HepG2 (cell line): Measurements from ENCODE around the gene ASXL1. TPM values are rescaled to one million over a fixed set of nuclear protein-coding genes. Genes with fewer than 3 reads are reported as not detected.

Experiments
- CEBPG ChIP-seq: IDR thresholded peaks from 2 replicates; pipeline ENCODE4 v1.6.1; 2016
- CREB3 ChIP-seq: sonication (generic); formaldehyde crosslinking; IDR thresholded peaks from 2 replicates; pipeline ENCODE4 v1.5.0; 2020; ENCODE audit warnings: missing genetic modification reagents
- ELF4 ChIP-seq: sonication (generic); formaldehyde crosslinking; IDR thresholded peaks from 2 replicates; pipeline ENCODE4 v1.5.0; 2020; ENCODE audit warnings: missing genetic modification reagents, mild to moderate bottlenecking, moderate library complexity, borderline replicate concordance
- GTF2F1 ChIP-seq: fragments of 150-350 bp; IDR thresholded peaks from 2 replicates; pipeline ENCODE4 v1.6.1; 2014; ENCODE audit warnings: low read length
- HIC2 ChIP-seq: sonication (generic); formaldehyde crosslinking; IDR thresholded peaks from 2 replicates; pipeline ENCODE4 v1.9.0; 2022; ENCODE audit warnings: low read depth, missing genetic modification reagents
- HMG20B ChIP-seq: conservative IDR thresholded peaks from 2 replicates; pipeline ENCODE4 v1.6.1; 2016; ENCODE audit warnings: missing genetic modification reagents, missing compliant biosample characterization
- HOXA5 ChIP-seq: sonication (generic); formaldehyde crosslinking; IDR thresholded peaks from 2 replicates; pipeline ENCODE4 v1.4.0; 2020; ENCODE audit warnings: missing genetic modification reagents
- KAT8 ChIP-seq: IDR thresholded peaks from 2 replicates; pipeline ENCODE4 v1.6.1; 2016; ENCODE audit warnings: missing genetic modification reagents, missing compliant biosample characterization
- KLF11 ChIP-seq: IDR thresholded peaks from 2 replicates; pipeline ENCODE4 v1.6.1; 2016; ENCODE audit warnings: missing compliant biosample characterization
- KLF15 ChIP-seq: sonication (generic); formaldehyde crosslinking; IDR thresholded peaks from 2 replicates; pipeline ENCODE4 v1.8.1; 2023; ENCODE audit warnings: borderline replicate concordance, mild to moderate bottlenecking, inconsistent platforms, missing genetic modification reagents, mixed read lengths
- MYPOP ChIP-seq: sonication (generic); formaldehyde crosslinking; IDR thresholded peaks from 2 replicates; pipeline ENCODE4 v1.8.1; 2023; ENCODE audit warnings: mild to moderate bottlenecking, moderate library complexity, missing genetic modification reagents
- SPEN ChIP-seq: sonication (generic); formaldehyde crosslinking; IDR thresholded peaks from 2 replicates; pipeline ENCODE4 v1.5.1; 2020; ENCODE audit warnings: low read depth, mild to moderate bottlenecking, missing genetic modification reagents
- SRY ChIP-seq: sonication (generic); formaldehyde crosslinking; IDR thresholded peaks from 2 replicates; pipeline ENCODE4 v1.8.0; 2022; ENCODE audit warnings: mild to moderate bottlenecking, missing genetic modification reagents
- ZBTB44 ChIP-seq: sonication (generic); formaldehyde crosslinking; IDR thresholded peaks from 2 replicates; pipeline ENCODE4 v1.4.0; 2020; ENCODE audit warnings: missing genetic modification reagents
- ZBTB7A ChIP-seq: sonication (generic); formaldehyde crosslinking; IDR thresholded peaks from 2 replicates; pipeline ENCODE4 v1.8.0; 2022; ENCODE audit warnings: mild to moderate bottlenecking, missing genetic modification reagents
- ZNF3 ChIP-seq: IDR thresholded peaks from 2 replicates; pipeline ENCODE4 v1.7.0; 2017; ENCODE audit warnings: inconsistent platforms
- ZNF350 ChIP-seq: sonication (generic); formaldehyde crosslinking; IDR thresholded peaks from 2 replicates; pipeline ENCODE4 v1.4.0; 2020; ENCODE audit warnings: mild to moderate bottlenecking, low read depth, missing genetic modification reagents, borderline replicate concordance
- ZNF501 ChIP-seq: sonication (generic); formaldehyde crosslinking; IDR thresholded peaks from 2 replicates; pipeline ENCODE4 v1.5.1; 2020; ENCODE audit warnings: mild to moderate bottlenecking, moderate library complexity, missing genetic modification reagents
- ZNF598 ChIP-seq: sonication (generic); formaldehyde crosslinking; IDR thresholded peaks from 2 replicates; pipeline ENCODE4 v1.5.1; 2020; ENCODE audit warnings: mild to moderate bottlenecking, missing genetic modification reagents, borderline replicate concordance
- ZSCAN12 ChIP-seq: sonication (generic); formaldehyde crosslinking; IDR thresholded peaks from 2 replicates; pipeline ENCODE4 v1.9.0; 2021; ENCODE audit warnings: mild to moderate bottlenecking, missing genetic modification reagents
- ZSCAN29 ChIP-seq: sonication (generic); formaldehyde crosslinking; conservative IDR thresholded peaks from 2 replicates; pipeline ENCODE4 v1.4.0; 2020; ENCODE audit warnings: mild to moderate bottlenecking, missing genetic modification reagents
- polyA plus RNA-seq, 8 experiments: library from polyadenylated mRNA; depleted of rRNA in 3 of 8; stranded (reverse) in 7 of 8; unstranded in 1 of 8; fragments of >200 nt; fragmentation: Illumina TruSeq in 4 of 8; extraction: Trizol in 4 of 8; gene quantifications; 2 replicates each; pipeline versions ENCODE4 v1.2.1 to v1.2.3, GENCODE V29; 2011 to 2016; ENCODE audit warnings: low read depth in 4 of 8, missing spikeins in 1 of 8, mixed read lengths in 1 of 8; ENCODE audit not compliant: insufficient read depth in 1 of 8
- total RNA-seq, 5 experiments: library from RNA; depleted of rRNA; stranded (reverse); fragments of >200 nt; fragmentation: Illumina TruSeq; extraction: Trizol; gene quantifications; 2 replicates each; pipeline ENCODE4 v1.2.3, GENCODE V29; 2016; ENCODE audit warnings: low read depth in 1 of 5
- TF ChIP-seq, protein P1 (sequence below): sonication (generic); formaldehyde crosslinking; IDR thresholded peaks from 2 replicates; pipeline ENCODE4; 2020; ENCODE audit warnings: missing genetic modification reagents, mild to moderate bottlenecking, borderline replicate concordance

Gene ASXL1
- total and polyA plus RNA-seq, 2 of the 13 experiments (the other 11 are each of a cell fraction or from before 2014, with no cell fraction given): 62.1 to 74.8 TPM

GRCh38 chr20:32484225-32484957 is 126.3 kb downstream of the ASXL1 start (continued):
- TF ChIP-seq, protein P1, sequence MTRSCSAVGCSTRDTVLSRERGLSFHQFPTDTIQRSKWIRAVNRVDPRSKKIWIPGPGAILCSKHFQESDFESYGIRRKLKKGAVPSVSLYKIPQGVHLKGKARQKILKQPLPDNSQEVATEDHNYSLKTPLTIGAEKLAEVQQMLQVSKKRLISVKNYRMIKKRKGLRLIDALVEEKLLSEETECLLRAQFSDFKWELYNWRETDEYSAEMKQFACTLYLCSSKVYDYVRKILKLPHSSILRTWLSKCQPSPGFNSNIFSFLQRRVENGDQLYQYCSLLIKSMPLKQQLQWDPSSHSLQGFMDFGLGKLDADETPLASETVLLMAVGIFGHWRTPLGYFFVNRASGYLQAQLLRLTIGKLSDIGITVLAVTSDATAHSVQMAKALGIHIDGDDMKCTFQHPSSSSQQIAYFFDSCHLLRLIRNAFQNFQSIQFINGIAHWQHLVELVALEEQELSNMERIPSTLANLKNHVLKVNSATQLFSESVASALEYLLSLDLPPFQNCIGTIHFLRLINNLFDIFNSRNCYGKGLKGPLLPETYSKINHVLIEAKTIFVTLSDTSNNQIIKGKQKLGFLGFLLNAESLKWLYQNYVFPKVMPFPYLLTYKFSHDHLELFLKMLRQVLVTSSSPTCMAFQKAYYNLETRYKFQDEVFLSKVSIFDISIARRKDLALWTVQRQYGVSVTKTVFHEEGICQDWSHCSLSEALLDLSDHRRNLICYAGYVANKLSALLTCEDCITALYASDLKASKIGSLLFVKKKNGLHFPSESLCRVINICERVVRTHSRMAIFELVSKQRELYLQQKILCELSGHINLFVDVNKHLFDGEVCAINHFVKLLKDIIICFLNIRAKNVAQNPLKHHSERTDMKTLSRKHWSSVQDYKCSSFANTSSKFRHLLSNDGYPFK (CRISPR knock-in tag): no peak
- TF ChIP-seq CREB3 (0 out of 2 replicates have a peak, but pooled peaks have one; percentile 24), ZSCAN12 (CRISPR knock-in tag) (no peak), ZNF501 (CRISPR knock-in tag) (no peak), GTF2F1 (no peak), ZBTB44 (CRISPR knock-in tag) (0 out of 2 replicates have a peak, but pooled peaks have one; percentile 29), MYPOP (CRISPR knock-in tag) (peak; percentile 31; the same call in 1 of the 2 replicates), ELF4 (CRISPR knock-in tag) (no peak), KLF15 (no peak), HMG20B (CRISPR knock-in tag) (0 out of 2 replicates have a peak, but pooled peaks have one; percentile 9), SRY (CRISPR knock-in tag) (no peak; the same call in 1 of the 2 replicates), ZSCAN29 (CRISPR knock-in tag) (no peak; the same call in 1 of the 2 replicates), HOXA5 (CRISPR knock-in tag) (peak; percentile 44; the same call in 1 of the 2 replicates), SPEN (no peak), ZNF598 (no peak), ZNF350 (no peak; the same call in 1 of the 2 replicates), KLF11 (peak; percentile 21; the same call in 1 of the 2 replicates), KAT8 (CRISPR knock-in tag) (0 out of 2 replicates have a peak, but pooled peaks have one; percentile 9), ZNF3 (no peak), ZBTB7A (no peak; the same call in 1 of the 2 replicates), HIC2 (CRISPR knock-in tag) (no peak), CEBPG (CRISPR knock-in tag) (no peak)
